Measurements from ENCODE around the gene CLDN17. TPM values are rescaled to one million over a fixed set of nuclear protein-coding genes. Genes with fewer than 3 reads are reported as not detected.
A peak's percentile ranks its signal among the peaks of the same experiment; 100 is the strongest.

CLDN17 gene
- polyA plus RNA-seq, 1 donor (not counting 4 experiments of a cell fraction or from before 2014, with no cell fraction given) = 0.28 TPM

- Histone ChIP-seq H3K4me1 (ENCODE audit: control insufficient read depth, extremely low read depth, insufficient read depth, low read length) (peaks cover 26% of the 10 kb centered on the region), H3K9me3 (ENCODE audit: control insufficient read depth, low read depth, low read length) (no peaks in the 10 kb centered on the region), H4K20me1 (ENCODE audit: control insufficient read depth, extremely low read depth, insufficient read depth, low read length) (no peaks in the 10 kb centered on the region), H3K4me2 (ENCODE audit: control insufficient read depth, extremely low read depth, insufficient read depth, low read depth, low read length) (peak overlapping the region; percentile 78), H2AFZ (ENCODE audit: control insufficient read depth, low read length) (peak overlapping the region; percentile 97), H3K27me3 (ENCODE audit: control insufficient read depth, extremely low read depth, insufficient read depth, low read length) (no peaks in the 10 kb centered on the region), H3K4me3 (ENCODE audit: control insufficient read depth in 2 of 3, extremely low read depth in 1 of 3, insufficient read depth in 2 of 3, low read depth in 1 of 3, low read length in 3 of 3) (peak overlapping the region in 2 of 3 experiments; percentile 35 to 53), H3K27ac (ENCODE audit: control insufficient read depth, insufficient read depth, low read length) (peak overlapping the region; percentile 98), H3K79me2 (ENCODE audit: control insufficient read depth, insufficient read depth, low read length) (no peaks in the 10 kb centered on the region), H3K9me1 (ENCODE audit: control insufficient read depth, extremely low read depth, insufficient read depth, low read length) (no peaks in the 10 kb centered on the region), H3K9ac (ENCODE audit: control insufficient read depth, extremely low read depth, insufficient read depth, low read length) (peak overlapping the region; percentile 79), H3K36me3 (ENCODE audit: control insufficient read depth in 2 of 2, extremely low read depth in 1 of 2, insufficient read depth in 2 of 2, low read length in 2 of 2) (no peaks in the 10 kb centered on the region)
- dilution Hi-C loops (cut with MboI; ENCODE audit: extremely low pct_ligation_motif_present, low sequenced_read_pairs) = no loop called here
- DNase-seq (ENCODE audit: low read depth, low spot score) (peak; percentile 90), FAIRE-seq (peak; percentile 95)
- TF ChIP-seq CTCF (optimal IDR thresholded peaks at IDR 0.05 in 1 of 3, IDR thresholded peaks at IDR 0.05 in 1 of 3, conservative IDR thresholded peaks at IDR 0.05 in 1 of 3; ENCODE audit: extremely low read depth in 1 of 3, insufficient read depth in 2 of 3, low read length in 3 of 3) = no peak
- no peak for TF ChIP-seq EZH2 (IDR thresholded peaks at IDR 0.05; ENCODE audit: low read length)
Observed at GRCh38 chr21:30146558-30147282, 19.9 kb downstream of the CLDN17 start.

DNA sequence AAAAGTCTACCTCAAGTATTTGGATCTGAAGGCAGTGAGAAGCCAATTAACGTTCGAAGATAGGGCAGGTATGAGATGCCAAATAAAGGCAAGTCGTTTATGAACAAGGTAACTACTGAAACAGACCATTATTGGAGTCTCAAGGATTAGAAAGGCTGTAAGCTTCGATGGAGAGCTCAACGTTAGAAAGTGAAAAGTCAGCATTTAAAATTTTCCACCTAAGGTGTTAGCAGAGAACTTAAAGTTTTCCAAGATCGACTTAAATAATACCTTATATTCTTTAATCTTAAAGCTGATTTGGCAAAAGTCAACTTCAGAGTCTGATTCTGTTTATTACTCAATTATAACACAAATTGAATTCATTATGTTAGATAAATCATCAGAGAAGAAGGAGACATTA, 28.1 kb downstream of the CLDN17 start:
- no peaks in the 10 kb centered on the region for H3K9me3 ChIP-seq (ENCODE audit: control insufficient read depth, low read depth, low read length)
- H3K27ac ChIP-seq (ENCODE audit: control insufficient read depth, insufficient read depth, low read length) = no peak overlapping the region
- H3K79me2 ChIP-seq (ENCODE audit: control insufficient read depth, insufficient read depth, low read length) = no peaks in the 10 kb centered on the region
- TF ChIP-seq EZH2 (IDR thresholded peaks at IDR 0.05; ENCODE audit: low read length) (no peak), CTCF (optimal IDR thresholded peaks at IDR 0.05 in 1 of 3, IDR thresholded peaks at IDR 0.05 in 1 of 3, conservative IDR thresholded peaks at IDR 0.05 in 1 of 3; ENCODE audit: extremely low read depth in 1 of 3, insufficient read depth in 2 of 3, low read length in 3 of 3) (no peak)
- H4K20me1 ChIP-seq (ENCODE audit: control insufficient read depth, extremely low read depth, insufficient read depth, low read length) = no peaks in the 10 kb centered on the region
- no peak overlapping the region for H2AFZ ChIP-seq (ENCODE audit: control insufficient read depth, low read length)
- H3K9me1 ChIP-seq (ENCODE audit: control insufficient read depth, extremely low read depth, insufficient read depth, low read length) = no peaks in the 10 kb centered on the region
- DNase-seq (ENCODE audit: low read depth, low spot score) = no peak
- H3K4me2 ChIP-seq (ENCODE audit: control insufficient read depth, extremely low read depth, insufficient read depth, low read depth, low read length) = no peak overlapping the region
- no peaks in the 10 kb centered on the region for H3K4me1 ChIP-seq (ENCODE audit: control insufficient read depth, extremely low read depth, insufficient read depth, low read length)
- H3K9ac ChIP-seq (ENCODE audit: control insufficient read depth, extremely low read depth, insufficient read depth, low read length) = no peak overlapping the region
- no peak for FAIRE-seq
- dilution Hi-C loops (cut with MboI; ENCODE audit: extremely low pct_ligation_motif_present, low sequenced_read_pairs) = no loop called here
- no peak overlapping the region for H3K4me3 ChIP-seq (ENCODE audit: control insufficient read depth in 2 of 3, extremely low read depth in 1 of 3, insufficient read depth in 2 of 3, low read depth in 1 of 3, low read length in 3 of 3)
- no peaks in the 10 kb centered on the region for H3K36me3 ChIP-seq (ENCODE audit: control insufficient read depth in 2 of 2, extremely low read depth in 1 of 2, insufficient read depth in 2 of 2, low read length in 2 of 2)
- no peaks in the 10 kb centered on the region for H3K27me3 ChIP-seq (ENCODE audit: control insufficient read depth, extremely low read depth, insufficient read depth, low read length)

Data from keratinocyte (primary cell).